ENCODE results near the gene ABHD11. TPM values are rescaled to one million over a fixed set of nuclear protein-coding genes. Genes with fewer than 3 reads are reported as not detected.

Gene ABHD11
- total and polyA plus RNA-seq, 11 donors, result 17.9 to 36.9 (median 25.0) TPM

- Histone ChIP-seq H3K27ac (no peak overlapping the region), H3K4me1 (no peaks in the 10 kb centered on the region), H3K27me3 (peaks cover 0 to 10% (median 0%) of the 10 kb centered on the region in 9 donors), H3K36me3 (no peaks in the 10 kb centered on the region), H3K4me3 (no peak overlapping the region), H3K9me3 (no peaks in the 10 kb centered on the region)
- intact Hi-C loops (cut with DNase I), result no loop called here
- TF ChIP-seq POLR2A (IDR thresholded peaks at IDR 0.05) (no peak), CTCF (IDR thresholded peaks at IDR 0.05) (no peak)
- DNase-seq (no peak), ATAC-seq (no peak)
- 59 to 72% (median 64%) methylated on average over 1 of the region's 1 CpG for WGBS, 4 donors
Observed at GRCh38 chr7:73762659-73762999, 24.0 kb upstream of the ABHD11 start.

GRCh38 chr7:73761854-73762658 lies 23.5 kb upstream of the ABHD11 start:
- ATAC-seq (no peak), DNase-seq (peak in 1 of 5 donors; percentile 28)
- peaks cover 0 to 6% (median 0%) of the 10 kb centered on the region in 9 donors for H3K27me3 ChIP-seq
- TF ChIP-seq POLR2A (IDR thresholded peaks at IDR 0.05), result no peak
- TF ChIP-seq CTCF (IDR thresholded peaks at IDR 0.05), result no peak
- no peak overlapping the region for H3K4me3 ChIP-seq
- no peak overlapping the region for H3K27ac ChIP-seq
- no peaks in the 10 kb centered on the region for H3K4me1 ChIP-seq
- intact Hi-C loops (cut with DNase I), result no loop called here
- no peaks in the 10 kb centered on the region for H3K36me3 ChIP-seq
- H3K9me3 ChIP-seq, result no peaks in the 10 kb centered on the region
- WGBS, 4 donors, result 50 to 56% (median 54%) methylated on average over 8 of the region's 8 CpGs

GRCh38 chr7:73758581-73759138 lies 20.1 kb upstream of the ABHD11 start:
- no peaks in the 10 kb centered on the region for H3K36me3 ChIP-seq
- WGBS, 4 donors, result 83 to 89% (median 86%) methylated on average over 6 to 7 of the region's 7 CpGs
- no peak overlapping the region for H3K27ac ChIP-seq
- H3K4me3 ChIP-seq, result no peak overlapping the region
- ATAC-seq, result peak in 1 of 4 donors; percentile 27
- TF ChIP-seq POLR2A (IDR thresholded peaks at IDR 0.05), result no peak
- no peak for TF ChIP-seq CTCF (IDR thresholded peaks at IDR 0.05)
- DNase-seq, result peak in 1 of 5 donors; percentile 26
- no peaks in the 10 kb centered on the region for H3K4me1 ChIP-seq
- no peaks in the 10 kb centered on the region for H3K27me3 ChIP-seq
- intact Hi-C loops (cut with DNase I), result no loop called here
- no peaks in the 10 kb centered on the region for H3K9me3 ChIP-seq

- no peak for TF ChIP-seq POLR2A (IDR thresholded peaks at IDR 0.05)
- no peak for TF ChIP-seq CTCF (IDR thresholded peaks at IDR 0.05)
- Histone ChIP-seq H3K27me3 (no peaks in the 10 kb centered on the region), H3K9me3 (no peaks in the 10 kb centered on the region), H3K4me3 (no peak overlapping the region), H3K4me1 (peaks cover 0 to 8% (median 0%) of the 10 kb centered on the region in 12 donors), H3K27ac (no peak overlapping the region), H3K36me3 (no peaks in the 10 kb centered on the region)
- WGBS, 4 donors, result 74 to 79% (median 76%) methylated on average over 16 of the region's 16 CpGs
- peak in 1 of 5 donors; percentile 19 for DNase-seq
- no peak for ATAC-seq
- intact Hi-C loops (cut with DNase I), result loop anchor here in 2 of 10 donors (10.0 kb wide), 2 partner anchors 95 to 105 kb away; partner anchors contain the start of gene METTL27 (in 1 of the 2)
Observed at GRCh38 chr7:73749931-73750776, 11.6 kb upstream of the ABHD11 start.

Measured in heart left ventricle (tissue), 16 donors.